HepG2 (cell line): ENCODE measurements around the gene CLHC1. TPM values are rescaled to one million over a fixed set of nuclear protein-coding genes. Genes with fewer than 3 reads are reported as not detected.

Experiments used
- ATF6 ChIP-seq: sonication (generic); formaldehyde crosslinking; conservative IDR thresholded peaks from 2 replicates; pipeline ENCODE4 v1.4.0; 2020; ENCODE audit warnings: missing genetic modification reagents
- JDP2 ChIP-seq: sonication (generic); formaldehyde crosslinking; IDR thresholded peaks from 2 replicates; pipeline ENCODE4 v1.8.1; 2022; ENCODE audit warnings: missing genetic modification reagents, borderline replicate concordance
- MAFF ChIP-seq: IDR thresholded peaks from 2 replicates; pipeline ENCODE4 v1.6.1; 2011; ENCODE audit warnings: low read depth, low read length, improper control_type of control experiment
- NFIC ChIP-seq: IDR thresholded peaks from 2 replicates; pipeline ENCODE4 v1.6.1; 2012; ENCODE audit warnings: mild to moderate bottlenecking, low read length, inconsistent platforms
- SNAI1 ChIP-seq: sonication (generic); formaldehyde crosslinking; IDR thresholded peaks from 2 replicates; pipeline ENCODE4 v1.5.0; 2020; ENCODE audit warnings: mild to moderate bottlenecking, missing genetic modification reagents, borderline replicate concordance
- ZBTB44 ChIP-seq: sonication (generic); formaldehyde crosslinking; IDR thresholded peaks from 2 replicates; pipeline ENCODE4 v1.4.0; 2020; ENCODE audit warnings: missing genetic modification reagents
- ZNF121 ChIP-seq: sonication (generic); formaldehyde crosslinking; IDR thresholded peaks from 2 replicates; pipeline ENCODE4 v1.5.0; 2020; ENCODE audit warnings: mild to moderate bottlenecking, missing genetic modification reagents
- ZNF180 ChIP-seq: sonication (generic); formaldehyde crosslinking; IDR thresholded peaks from 2 replicates; pipeline ENCODE4 v1.4.0; 2020; ENCODE audit warnings: low read depth, missing genetic modification reagents, borderline replicate concordance
- ZNF580 ChIP-seq: IDR thresholded peaks from 2 replicates; pipeline ENCODE4 v1.6.1; 2016; ENCODE audit warnings: low read depth, borderline replicate concordance
- polyA plus RNA-seq, 8 experiments: library from polyadenylated mRNA; depleted of rRNA in 3 of 8; stranded (reverse) in 7 of 8; unstranded in 1 of 8; fragments of >200 nt; fragmentation: Illumina TruSeq in 4 of 8; extraction: Trizol in 4 of 8; gene quantifications; 2 replicates each; pipeline versions ENCODE4 v1.2.1 to v1.2.3, GENCODE V29; 2011 to 2016; ENCODE audit warnings: low read depth in 4 of 8, missing spikeins in 1 of 8, mixed read lengths in 1 of 8; ENCODE audit not compliant: insufficient read depth in 1 of 8
- total RNA-seq, 5 experiments: library from RNA; depleted of rRNA; stranded (reverse); fragments of >200 nt; fragmentation: Illumina TruSeq; extraction: Trizol; gene quantifications; 2 replicates each; pipeline ENCODE4 v1.2.3, GENCODE V29; 2016; ENCODE audit warnings: low read depth in 1 of 5
- TF ChIP-seq, protein P1 (sequence below): sonication (generic); formaldehyde crosslinking; IDR thresholded peaks from 2 replicates; pipeline ENCODE4 v1.4.0; 2020; ENCODE audit warnings: missing genetic modification reagents
- TF ChIP-seq, protein P2 (sequence below): IDR thresholded peaks from 2 replicates; pipeline ENCODE4 v1.6.1; 2016; ENCODE audit warnings: low read depth, missing genetic modification reagents, missing compliant biosample characterization

Gene CLHC1
- total and polyA plus RNA-seq, 2 of the 13 experiments (the other 11 are each of a cell fraction or from before 2014, with no cell fraction given), result 9.8 to 12.6 TPM

GRCh38 chr2:55268907-55269644 lies 37.0 kb upstream of the CLHC1 start, which contains the start of gene MTIF2 (continued):
- TF ChIP-seq, protein P1, sequence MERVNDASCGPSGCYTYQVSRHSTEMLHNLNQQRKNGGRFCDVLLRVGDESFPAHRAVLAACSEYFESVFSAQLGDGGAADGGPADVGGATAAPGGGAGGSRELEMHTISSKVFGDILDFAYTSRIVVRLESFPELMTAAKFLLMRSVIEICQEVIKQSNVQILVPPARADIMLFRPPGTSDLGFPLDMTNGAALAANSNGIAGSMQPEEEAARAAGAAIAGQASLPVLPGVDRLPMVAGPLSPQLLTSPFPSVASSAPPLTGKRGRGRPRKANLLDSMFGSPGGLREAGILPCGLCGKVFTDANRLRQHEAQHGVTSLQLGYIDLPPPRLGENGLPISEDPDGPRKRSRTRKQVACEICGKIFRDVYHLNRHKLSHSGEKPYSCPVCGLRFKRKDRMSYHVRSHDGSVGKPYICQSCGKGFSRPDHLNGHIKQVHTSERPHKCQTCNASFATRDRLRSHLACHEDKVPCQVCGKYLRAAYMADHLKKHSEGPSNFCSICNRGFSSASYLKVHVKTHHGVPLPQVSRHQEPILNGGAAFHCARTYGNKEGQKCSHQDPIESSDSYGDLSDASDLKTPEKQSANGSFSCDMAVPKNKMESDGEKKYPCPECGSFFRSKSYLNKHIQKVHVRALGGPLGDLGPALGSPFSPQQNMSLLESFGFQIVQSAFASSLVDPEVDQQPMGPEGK (CRISPR knock-in tag), result peak; percentile 95
- TF ChIP-seq NFIC, result peak; percentile 75; the same call in 1 of the 2 replicates
- TF ChIP-seq JDP2 (CRISPR knock-in tag), result no peak
- TF ChIP-seq ZBTB44 (CRISPR knock-in tag), result peak; percentile 80; the same call in 1 of the 2 replicates
- TF ChIP-seq ATF6, result peak; percentile 69; the same call in 1 of the 2 replicates
- TF ChIP-seq SNAI1, result peak; percentile 97; the same call in 1 of the 2 replicates
- no peak for TF ChIP-seq ZNF180 (CRISPR knock-in tag)
- TF ChIP-seq ZNF580 (CRISPR knock-in tag), result peak; percentile 99; the same call in 1 of the 2 replicates
- TF ChIP-seq ZNF121 (CRISPR knock-in tag), result peak; percentile 74; the same call in 1 of the 2 replicates
- TF ChIP-seq MAFF, result no peak; the same call in 1 of the 2 replicates
- TF ChIP-seq, protein P2, sequence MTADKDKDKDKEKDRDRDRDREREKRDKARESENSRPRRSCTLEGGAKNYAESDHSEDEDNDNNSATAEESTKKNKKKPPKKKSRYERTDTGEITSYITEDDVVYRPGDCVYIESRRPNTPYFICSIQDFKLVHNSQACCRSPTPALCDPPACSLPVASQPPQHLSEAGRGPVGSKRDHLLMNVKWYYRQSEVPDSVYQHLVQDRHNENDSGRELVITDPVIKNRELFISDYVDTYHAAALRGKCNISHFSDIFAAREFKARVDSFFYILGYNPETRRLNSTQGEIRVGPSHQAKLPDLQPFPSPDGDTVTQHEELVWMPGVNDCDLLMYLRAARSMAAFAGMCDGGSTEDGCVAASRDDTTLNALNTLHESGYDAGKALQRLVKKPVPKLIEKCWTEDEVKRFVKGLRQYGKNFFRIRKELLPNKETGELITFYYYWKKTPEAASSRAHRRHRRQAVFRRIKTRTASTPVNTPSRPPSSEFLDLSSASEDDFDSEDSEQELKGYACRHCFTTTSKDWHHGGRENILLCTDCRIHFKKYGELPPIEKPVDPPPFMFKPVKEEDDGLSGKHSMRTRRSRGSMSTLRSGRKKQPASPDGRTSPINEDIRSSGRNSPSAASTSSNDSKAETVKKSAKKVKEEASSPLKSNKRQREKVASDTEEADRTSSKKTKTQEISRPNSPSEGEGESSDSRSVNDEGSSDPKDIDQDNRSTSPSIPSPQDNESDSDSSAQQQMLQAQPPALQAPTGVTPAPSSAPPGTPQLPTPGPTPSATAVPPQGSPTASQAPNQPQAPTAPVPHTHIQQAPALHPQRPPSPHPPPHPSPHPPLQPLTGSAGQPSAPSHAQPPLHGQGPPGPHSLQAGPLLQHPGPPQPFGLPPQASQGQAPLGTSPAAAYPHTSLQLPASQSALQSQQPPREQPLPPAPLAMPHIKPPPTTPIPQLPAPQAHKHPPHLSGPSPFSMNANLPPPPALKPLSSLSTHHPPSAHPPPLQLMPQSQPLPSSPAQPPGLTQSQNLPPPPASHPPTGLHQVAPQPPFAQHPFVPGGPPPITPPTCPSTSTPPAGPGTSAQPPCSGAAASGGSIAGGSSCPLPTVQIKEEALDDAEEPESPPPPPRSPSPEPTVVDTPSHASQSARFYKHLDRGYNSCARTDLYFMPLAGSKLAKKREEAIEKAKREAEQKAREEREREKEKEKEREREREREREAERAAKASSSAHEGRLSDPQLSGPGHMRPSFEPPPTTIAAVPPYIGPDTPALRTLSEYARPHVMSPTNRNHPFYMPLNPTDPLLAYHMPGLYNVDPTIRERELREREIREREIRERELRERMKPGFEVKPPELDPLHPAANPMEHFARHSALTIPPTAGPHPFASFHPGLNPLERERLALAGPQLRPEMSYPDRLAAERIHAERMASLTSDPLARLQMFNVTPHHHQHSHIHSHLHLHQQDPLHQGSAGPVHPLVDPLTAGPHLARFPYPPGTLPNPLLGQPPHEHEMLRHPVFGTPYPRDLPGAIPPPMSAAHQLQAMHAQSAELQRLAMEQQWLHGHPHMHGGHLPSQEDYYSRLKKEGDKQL (CRISPR knock-in tag), result peak; percentile 76; the same call in 1 of the 2 replicates
